NT2/D1 (cell line): ENCODE results near the gene WNT10A.

ENCODE experiments used
- SUZ12 ChIP-seq: IDR thresholded peaks from 2 replicates; pipeline ENCODE4 v1.6.1; 2011; ENCODE audit not compliant: insufficient read length, insufficient read depth; ENCODE audit errors: extremely low read depth
- YY1 ChIP-seq: IDR thresholded peaks from 2 replicates; pipeline ENCODE4 v1.6.1; 2011; ENCODE audit not compliant: insufficient read length, insufficient read depth
- ZNF274 ChIP-seq: IDR thresholded peaks from 2 replicates; pipeline ENCODE4 v1.6.1; 2011; ENCODE audit warnings: mild to moderate bottlenecking, low read depth, low read length

GRCh38 chr2:218891275-218892135 lies 10.9 kb downstream of the WNT10A start:
- no peak for TF ChIP-seq YY1
- TF ChIP-seq ZNF274, result no peak
- TF ChIP-seq SUZ12, result no peak
